GM13976 (cell line): ENCODE data around the gene SSH2.

Source experiments
- DNase-seq: peaks from one replicate; pipeline ENCODE4 v3.0.0; 2012; ENCODE audit warnings: low spot score
- CTCF ChIP-seq: IDR thresholded peaks from 2 replicates; pipeline ENCODE4 v1.5.1; 2012; ENCODE audit warnings: borderline replicate concordance, mild to moderate bottlenecking; ENCODE audit not compliant: insufficient read depth; ENCODE audit errors: extremely low read depth, missing control alignments, control extremely low read depth
- in situ Hi-C: fragments of 300-500 bp; cut with MboI; formaldehyde crosslinking; loops from one replicate; pipeline ENCODE4 v1.12.0; 2022; ENCODE audit warnings: low sequenced_read_pairs, mixed read lengths, inconsistent platforms; ENCODE audit not compliant: unreplicated experiment

SSH2 gene

GRCh38 chr17:29723278-29724047 lies 206.6 kb downstream of the SSH2 start:
- no peak for TF ChIP-seq CTCF
- in situ Hi-C loops: no loop called here
- peak; percentile 44 for DNase-seq

- no peak for TF ChIP-seq CTCF
- DNase-seq: peak; percentile 69
- in situ Hi-C loops: no loop called here
Measured at GRCh38 chr17:29722411-29723198, 207.4 kb downstream of the SSH2 start.

GRCh38 chr17:29720551-29720950 lies 209.5 kb downstream of the SSH2 start:
- no peak for TF ChIP-seq CTCF
- in situ Hi-C loops: no loop called here
- no peak for DNase-seq

- in situ Hi-C loops: no loop called here
- no peak for DNase-seq
- TF ChIP-seq CTCF: no peak
Measured at GRCh38 chr17:29719469-29719868, 210.6 kb downstream of the SSH2 start.

GRCh38 chr17:29718446-29719039 lies 211.5 kb downstream of the SSH2 start:
- no peak for DNase-seq
- no peak for TF ChIP-seq CTCF
- in situ Hi-C loops: no loop called here

- in situ Hi-C loops: no loop called here
- no peak for DNase-seq
- TF ChIP-seq CTCF: no peak
Measured at GRCh38 chr17:29717817-29718216, 212.2 kb downstream of the SSH2 start.
